ENCODE results near the gene GIT1.
A peak's percentile ranks its signal among the peaks of the same experiment; 100 is the strongest.

GIT1 gene

GRCh38 chr17:29577385-29578211 lies 11.8 kb downstream of the GIT1 start:
- no peak for DNase-seq

GRCh38 chr17:29577001-29577370 lies 12.5 kb downstream of the GIT1 start:
- DNase-seq = no peak

- no peak for DNase-seq
Observed at GRCh38 chr17:29576214-29577000, 13.0 kb downstream of the GIT1 start.

GRCh38 chr17:29575511-29576213 lies 13.8 kb downstream of the GIT1 start:
- DNase-seq = no peak

- no peak for DNase-seq
Observed at GRCh38 chr17:29574732-29575510, 14.5 kb downstream of the GIT1 start.

GRCh38 chr17:29573871-29574731 lies 15.3 kb downstream of the GIT1 start:
- DNase-seq = no peak

GRCh38 chr17:29573558-29573869 lies 15.9 kb downstream of the GIT1 start:
- no peak for DNase-seq

- peak; percentile 67 for DNase-seq
Observed at GRCh38 chr17:29572691-29573557, 16.5 kb downstream of the GIT1 start.

- no peak for DNase-seq
Observed at GRCh38 chr17:29571883-29572681, 17.4 kb downstream of the GIT1 start.

- no peak for DNase-seq
Observed at GRCh38 chr17:29571486-29571882, 18.0 kb downstream of the GIT1 start.

- DNase-seq = no peak
Observed at GRCh38 chr17:29570521-29570920, 18.9 kb downstream of the GIT1 start.

- DNase-seq = no peak
Observed at GRCh38 chr17:29569245-29569950, 20.1 kb downstream of the GIT1 start.

- peak; percentile 92 to 95 for DNase-seq
Observed at GRCh38 chr17:29568331-29569244, 20.9 kb downstream of the GIT1 start, which contains the start of gene TP53I13. Gene TP53I13, plus strand, starts transcription at chr17:29568701. Its CDS starts 58 bp downstream, at chr17:29568759.

GRCh38 chr17:29567554-29568330 lies 21.7 kb downstream of the GIT1 start:
- DNase-seq = peak; percentile 70

- DNase-seq = no peak
Observed at GRCh38 chr17:29567304-29567553, 22.2 kb downstream of the GIT1 start.

GRCh38 chr17:29566473-29567303 lies 22.8 kb downstream of the GIT1 start, which contains the start of gene ABHD15:
Gene ABHD15, minus strand, starts transcription at chr17:29567037. Its CDS starts 71 bp downstream, at chr17:29566966.
- peak; percentile 31 to 59 for DNase-seq
